Airway epithelial cell (primary cell): ENCODE data around the gene NUFIP2. TPM values are rescaled to one million over a fixed set of nuclear protein-coding genes. Genes with fewer than 3 reads are reported as not detected.

ENCODE experiments used
- total RNA-seq: library from RNA; depleted of rRNA; stranded (reverse); fragments of >200 nt; gene quantifications from 2 replicates; pipeline ENCODE4 v1.2.3, GENCODE V29; 2015

The NUFIP2 gene, protein sequence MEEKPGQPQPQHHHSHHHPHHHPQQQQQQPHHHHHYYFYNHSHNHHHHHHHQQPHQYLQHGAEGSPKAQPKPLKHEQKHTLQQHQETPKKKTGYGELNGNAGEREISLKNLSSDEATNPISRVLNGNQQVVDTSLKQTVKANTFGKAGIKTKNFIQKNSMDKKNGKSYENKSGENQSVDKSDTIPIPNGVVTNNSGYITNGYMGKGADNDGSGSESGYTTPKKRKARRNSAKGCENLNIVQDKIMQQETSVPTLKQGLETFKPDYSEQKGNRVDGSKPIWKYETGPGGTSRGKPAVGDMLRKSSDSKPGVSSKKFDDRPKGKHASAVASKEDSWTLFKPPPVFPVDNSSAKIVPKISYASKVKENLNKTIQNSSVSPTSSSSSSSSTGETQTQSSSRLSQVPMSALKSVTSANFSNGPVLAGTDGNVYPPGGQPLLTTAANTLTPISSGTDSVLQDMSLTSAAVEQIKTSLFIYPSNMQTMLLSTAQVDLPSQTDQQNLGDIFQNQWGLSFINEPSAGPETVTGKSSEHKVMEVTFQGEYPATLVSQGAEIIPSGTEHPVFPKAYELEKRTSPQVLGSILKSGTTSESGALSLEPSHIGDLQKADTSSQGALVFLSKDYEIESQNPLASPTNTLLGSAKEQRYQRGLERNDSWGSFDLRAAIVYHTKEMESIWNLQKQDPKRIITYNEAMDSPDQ
- total RNA-seq, result 16.4 and 23.0 TPM in 2 replicates

DNA sequence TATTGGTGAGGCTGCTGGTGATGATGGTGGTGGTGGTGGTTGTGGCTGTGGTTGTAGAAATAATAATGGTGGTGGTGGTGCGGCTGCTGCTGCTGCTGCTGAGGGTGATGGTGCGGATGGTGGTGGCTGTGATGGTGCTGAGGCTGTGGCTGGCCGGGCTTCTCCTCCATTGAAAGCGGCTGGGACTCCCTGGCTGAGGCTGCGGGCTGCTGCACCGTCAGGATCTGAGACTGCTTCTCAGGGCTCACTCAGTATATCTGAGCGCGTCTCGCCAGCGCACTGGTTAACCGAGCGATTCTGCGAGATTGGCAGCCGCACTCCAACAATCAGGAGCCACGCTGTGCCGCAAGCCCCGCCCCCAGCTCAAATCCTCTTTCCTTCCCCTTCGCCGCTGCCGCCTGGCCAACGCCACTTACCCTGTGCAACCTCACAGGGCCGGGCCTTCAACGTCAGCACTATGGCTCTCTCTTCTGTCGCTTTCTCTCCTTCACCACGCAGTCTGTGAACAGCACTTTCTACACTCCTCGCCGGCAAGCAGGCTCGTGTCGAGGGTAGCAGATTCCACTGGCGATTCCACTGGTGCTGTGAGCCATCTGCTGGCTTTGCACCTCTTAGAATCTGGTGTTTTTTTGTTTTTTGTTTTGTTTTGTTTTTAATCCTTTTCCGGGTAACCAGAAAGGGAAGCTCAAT lies at the start of gene NUFIP2:
Gene NUFIP2 (minus strand): TSS at position 259 of the 690 bp plus-strand sequence. CDS start 89 bp downstream, at position 170.

DNA sequence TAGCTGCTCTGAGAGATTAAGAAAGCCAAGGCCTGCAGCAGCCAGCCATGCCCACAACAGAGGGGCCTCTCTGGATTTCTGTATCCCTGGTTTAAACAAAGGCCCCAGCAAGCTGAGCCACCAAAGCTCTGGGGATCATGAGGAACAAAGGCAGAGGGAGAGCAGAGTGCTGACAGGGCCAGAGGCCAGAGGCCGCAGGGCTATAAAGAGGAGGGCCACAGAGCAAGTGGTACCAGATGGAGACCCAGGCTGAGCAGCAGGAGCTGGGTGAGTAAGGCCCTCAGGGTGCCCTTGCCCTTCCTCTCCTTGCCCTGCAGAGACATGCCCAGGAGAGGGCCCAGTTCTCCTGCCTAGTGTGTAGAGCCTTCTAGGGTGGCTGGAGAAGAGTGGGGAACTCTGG lies 47.3 kb downstream of the NUFIP2 start, which contains the start of gene CRYBA1:
Gene CRYBA1 (plus strand): TSS at position 232 of the 400 bp plus-strand sequence. CDS start 5 bp downstream, at position 237.

Other genes starting within 250 kb of the NUFIP2 start
- 35.0 and 51.4 TPM in 2 replicates for gene MYO18A, start 113.8 kb downstream of the NUFIP2 start, total RNA-seq
- gene CRYBA1, start 47.3 kb downstream of the NUFIP2 start, total RNA-seq, result not detected in 2 replicates
- gene TAOK1, start 96.2 kb upstream of the NUFIP2 start, total RNA-seq, result 25.3 and 31.9 TPM in 2 replicates